Measurements from ENCODE around the gene LRCOL1. TPM values are rescaled to one million over a fixed set of nuclear protein-coding genes. Genes with fewer than 3 reads are reported as not detected.

Gene LRCOL1
- total and polyA plus RNA-seq, 10 of the 15 experiments (the other 5 are each of a cell fraction or from before 2014, with no cell fraction given): not detected

- TF ChIP-seq MXI1 (IDR thresholded peaks at IDR 0.05; ENCODE audit: low read depth, low read length) (no peak), RAD21 (IDR thresholded peaks at IDR 0.05; ENCODE audit: insufficient read depth, low read depth, low read length) (peak; percentile 82), SMC3 (IDR thresholded peaks at IDR 0.05; ENCODE audit: borderline replicate concordance, low read length) (peak; percentile 85), SMARCA5 (IDR thresholded peaks at IDR 0.05) (peak; percentile 60; the same call in 1 of the 2 replicates), ZBTB40 (IDR thresholded peaks at IDR 0.05; ENCODE audit: borderline replicate concordance) (no peak), BHLHE40 (IDR thresholded peaks at IDR 0.05; ENCODE audit: borderline replicate concordance in 1 of 2, low read depth in 2 of 2, low read length in 1 of 2) (peak in 1 of 2 experiments; percentile 44; a peak in 1 of 4 replicates), TARDBP (IDR thresholded peaks at IDR 0.05; ENCODE audit: borderline replicate concordance) (no peak), SMAD5 (IDR thresholded peaks at IDR 0.05; ENCODE audit: low read depth) (no peak), MEF2A (IDR thresholded peaks at IDR 0.05; ENCODE audit: insufficient read depth, low read depth, low read length) (no peak), EGR1 (IDR thresholded peaks at IDR 0.05; ENCODE audit: borderline replicate concordance in 1 of 2, low read depth in 2 of 2, low read length in 2 of 2) (no peak), ZNF384 (IDR thresholded peaks at IDR 0.05; ENCODE audit: borderline replicate concordance, low read depth, low read length) (no peak), RBBP5 (conservative IDR thresholded peaks at IDR 0.05) (no peak), ZNF217 (IDR thresholded peaks at IDR 0.05) (no peak), STAT1 (conservative IDR thresholded peaks at IDR 0.05) (no peak), CTCF (IDR thresholded peaks at IDR 0.05 in 2 of 3, conservative IDR thresholded peaks at IDR 0.05 in 1 of 3; ENCODE audit: control insufficient read depth in 2 of 3, extremely low read depth in 1 of 3, insufficient read depth in 1 of 3, low read depth in 3 of 3, low read length in 3 of 3) (peak; percentile 84 to 88 (median 88)), PAX5 (IDR thresholded peaks at IDR 0.05; ENCODE audit: borderline replicate concordance, low read depth, low read length) (no peak), CHD2 (IDR thresholded peaks at IDR 0.05; ENCODE audit: borderline replicate concordance, low read depth, low read length) (no peak), KDM1A (IDR thresholded peaks at IDR 0.05; ENCODE audit: borderline replicate concordance) (no peak)
- TF ChIP-seq, protein P1, sequence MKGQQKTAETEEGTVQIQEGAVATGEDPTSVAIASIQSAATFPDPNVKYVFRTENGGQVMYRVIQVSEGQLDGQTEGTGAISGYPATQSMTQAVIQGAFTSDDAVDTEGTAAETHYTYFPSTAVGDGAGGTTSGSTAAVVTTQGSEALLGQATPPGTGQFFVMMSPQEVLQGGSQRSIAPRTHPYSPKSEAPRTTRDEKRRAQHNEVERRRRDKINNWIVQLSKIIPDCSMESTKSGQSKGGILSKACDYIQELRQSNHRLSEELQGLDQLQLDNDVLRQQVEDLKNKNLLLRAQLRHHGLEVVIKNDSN (IDR thresholded peaks at IDR 0.05; ENCODE audit: borderline replicate concordance, extremely low read length, insufficient read depth, low read depth, low read length): no peak
Observed at GRCh38 chr12:132614861-132615578, 4.6 kb upstream of the LRCOL1 start (continued).
